Right renal cortex interstitium (tissue), 3 donors: ENCODE data around the gene KDM6B. TPM values are rescaled to one million over a fixed set of nuclear protein-coding genes. Genes with fewer than 3 reads are reported as not detected.
"Not testable (repeated sequence)": the region's sequence is repeated elsewhere in the genome, so short reads cannot be mapped to it uniquely, and the experiment has no call there.

ENCODE experiments used
- DNase-seq, 3 donors: peaks; one replicate each; pipeline ENCODE4 v3.0.0-alpha.2; 2013; ENCODE audit warnings: low read depth in 3 of 3, low spot score in 2 of 3
- polyA plus RNA-seq, 3 donors: library from polyadenylated mRNA; unstranded; fragments of 120-200 nt; gene quantifications; one replicate each; pipeline ENCODE4 v1.2.1, GENCODE V29; 2013; ENCODE audit not compliant: insufficient read length in 3 of 3

The KDM6B gene
- polyA plus RNA-seq, 3 donors = 15.3 to 18.3 (median 17.9) TPM

GRCh38 chr17:7862692-7863437, 28.8 kb downstream of the KDM6B start:
- no peak for DNase-seq

- DNase-seq = not testable (repeated sequence)
These were observed 30.4 kb downstream of the KDM6B start for GRCh38 chr17:7864384-7864783.

DNA sequence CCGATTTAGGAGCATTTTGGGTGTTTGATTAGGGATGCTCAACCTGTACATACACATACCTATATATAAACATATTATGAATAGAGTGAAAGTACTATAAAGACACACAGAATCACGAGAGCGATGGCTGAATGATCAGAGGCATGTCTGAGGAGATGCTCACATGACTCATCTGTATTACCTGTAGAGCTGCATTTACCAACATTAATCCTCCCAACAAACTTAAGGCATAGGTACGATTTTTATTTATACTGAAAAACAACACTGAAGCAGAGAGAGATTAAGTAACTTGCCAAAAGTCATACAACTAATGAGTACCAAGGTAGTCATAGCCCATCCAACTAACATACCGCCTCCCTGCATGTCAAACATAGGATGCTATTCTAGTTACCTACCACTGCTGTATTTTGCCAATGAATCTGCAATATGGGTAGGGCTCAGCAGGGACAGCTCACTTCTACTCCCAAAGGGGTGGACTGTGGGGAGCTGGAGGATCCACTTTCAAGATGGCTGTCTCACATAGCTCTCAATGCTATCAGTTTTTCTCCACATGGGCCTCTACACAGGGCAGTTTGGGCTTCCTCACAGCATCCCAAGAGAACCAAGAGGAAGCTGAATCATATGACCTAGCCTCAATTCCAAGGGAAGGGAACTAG, 31.1 kb downstream of the KDM6B start:
- no peak for DNase-seq

- DNase-seq = no peak
These were observed 33.9 kb downstream of the KDM6B start for GRCh38 chr17:7867881-7868329.

GRCh38 chr17:7873051-7873450, 39.0 kb downstream of the KDM6B start:
- no peak for DNase-seq

- no peak for DNase-seq
These were observed 41.9 kb downstream of the KDM6B start for GRCh38 chr17:7875804-7876370.

- no peak for DNase-seq
These were observed 44.2 kb downstream of the KDM6B start for GRCh38 chr17:7878234-7878633.

GRCh38 chr17:7880076-7880868, 46.3 kb downstream of the KDM6B start:
- no peak for DNase-seq

- DNase-seq = no peak
These were observed 47.4 kb downstream of the KDM6B start for GRCh38 chr17:7881276-7882054.

GRCh38 chr17:7882068-7882467, 48.1 kb downstream of the KDM6B start:
- DNase-seq = no peak

DNA sequence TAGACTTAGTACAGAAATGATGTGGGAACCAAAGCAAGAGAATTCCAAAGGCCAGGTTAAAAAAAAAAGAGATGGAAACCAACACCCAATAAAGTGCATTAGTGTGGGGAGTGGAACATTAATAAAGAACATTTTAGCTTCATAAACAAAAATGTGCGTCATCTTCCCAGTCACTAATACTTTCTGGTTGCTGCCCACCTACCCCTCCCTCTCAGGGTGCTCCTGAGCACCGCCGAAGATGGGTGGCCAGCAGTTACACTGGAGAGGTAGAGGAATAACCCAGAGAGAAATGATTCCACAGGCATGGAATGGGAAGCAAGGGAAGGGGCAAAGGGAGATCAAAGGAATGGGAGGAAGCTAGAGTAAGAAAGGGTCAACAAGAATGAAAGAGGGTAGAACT, 48.6 kb downstream of the KDM6B start:
- DNase-seq = no peak

Other genes starting within 250 kb of the KDM6B start
- 1 to 10 TPM; 2.8 to 3.9 (median 2.9) TPM for gene SOX15, start 244.1 kb upstream of the KDM6B start, polyA plus RNA-seq
- gene FXR2, start 219.3 kb upstream of the KDM6B start, polyA plus RNA-seq = 10 to 100 TPM; 41.4 to 42.8 (median 42.2) TPM
- gene SAT2, start 206.4 kb upstream of the KDM6B start, polyA plus RNA-seq = 100 to 1,000 TPM; 130 to 152 (median 138) TPM
- gene SHBG, start 204.1 kb upstream of the KDM6B start, polyA plus RNA-seq = 1 to 10 TPM; 2.5 to 4.9 (median 3.0) TPM
- gene ATP1B2, start 183.3 kb upstream of the KDM6B start, polyA plus RNA-seq = 10 to 100 TPM; 15.5 to 20.6 (median 20.4) TPM
- gene TP53, start 146.7 kb upstream of the KDM6B start, polyA plus RNA-seq = 10 to 100 TPM; 66.7 to 68.6 (median 67.4) TPM
- gene WRAP53, start 145.7 kb upstream of the KDM6B start, polyA plus RNA-seq = 10 to 100 TPM; 12.8 to 13.6 (median 13.1) TPM
- 10 to 100 TPM; 19.9 to 23.7 (median 23.1) TPM for gene EFNB3, start 129.0 kb upstream of the KDM6B start, polyA plus RNA-seq
- gene DNAH2, start 116.5 kb upstream of the KDM6B start, polyA plus RNA-seq = under 1 TPM; 0.25 to 0.43 (median 0.25) TPM
- gene TMEM88, start 20.8 kb downstream of the KDM6B start, polyA plus RNA-seq = 10 to 100 TPM; 19.1 to 27.1 (median 23.0) TPM
- gene NAA38, start 23.3 kb downstream of the KDM6B start, polyA plus RNA-seq = 10 to 100 TPM; 61.0 to 85.9 (median 73.0) TPM
- gene CYB5D1, start 23.8 kb downstream of the KDM6B start, polyA plus RNA-seq = 10 to 100 TPM; 23.1 to 24.3 (median 23.8) TPM
- 100 to 1,000 TPM; 139 to 161 (median 150) TPM for gene CHD3, start 54.6 kb downstream of the KDM6B start, polyA plus RNA-seq
- gene RNF227, start 82.1 kb downstream of the KDM6B start, polyA plus RNA-seq = 1 to 10 TPM; 3.4 to 5.0 (median 4.3) TPM
- gene KCNAB3, start 95.6 kb downstream of the KDM6B start, polyA plus RNA-seq = 10 to 100 TPM in 1 of 3 donors, 1 to 10 TPM in 2; 5.9 to 10.2 (median 9.2) TPM
- gene TRAPPC1, start 97.7 kb downstream of the KDM6B start, polyA plus RNA-seq = 100 to 1,000 TPM; 131 to 171 (median 162) TPM
- gene CNTROB, start 98.0 kb downstream of the KDM6B start, polyA plus RNA-seq = 10 to 100 TPM; 48.1 to 49.6 (median 48.6) TPM
- under 1 TPM; 0.03 to 0.35 (median 0.28) TPM for gene GUCY2D, start 168.4 kb downstream of the KDM6B start, polyA plus RNA-seq
- 1 to 10 TPM in 2 of 3 donors, under 1 TPM in 1; 0.62 to 1.2 (median 1.1) TPM for gene ALOX15B, start 204.8 kb downstream of the KDM6B start, polyA plus RNA-seq